A673 (cell line): Measurements from ENCODE around the gene KRTAP9-2. TPM values are rescaled to one million over a fixed set of nuclear protein-coding genes. Genes with fewer than 3 reads are reported as not detected.
"Not testable (repeated sequence)": the region's sequence is repeated elsewhere in the genome, so short reads cannot be mapped to it uniquely, and the experiment has no call there.

ENCODE experiments used
- Bru-seq: library from RNA; stranded (reverse); fragments of 400-500 nt; gene quantifications from one replicate; lab custom pipeline; 2021; lab: Mats Ljungman, UMichigan
- BruChase-seq, 2 experiments: library from RNA; stranded (reverse); fragments of 400-500 nt; gene quantifications; one replicate each; lab custom pipeline; 2021; lab: Mats Ljungman, UMichigan
- BruUV-seq: library from RNA; stranded (reverse); fragments of 400-500 nt; replicated peaks from 2 replicates; lab custom pipeline; 2021; lab: Mats Ljungman, UMichigan
- CTCF ChIA-PET: fragments of 300-600 bp; sonication (Branson Sonifier 250); formaldehyde crosslinking; loops from one replicate; lab custom pipeline; 2022; ENCODE audit warnings: antibody characterized with exemption; lab: Charles Lee
- POLR2A ChIA-PET: fragments of 300-600 bp; sonication (Branson Sonifier 250); formaldehyde crosslinking; loops from one replicate; lab custom pipeline; 2022; ENCODE audit warnings: antibody characterized with exemption; ENCODE audit not compliant: low non-redundant PET; lab: Charles Lee
- DNase-seq: peaks from one replicate; pipeline ENCODE4 v3.0.0-alpha.2; 2015; ENCODE audit warnings: low spot score
- H3K27ac ChIP-seq: fragments of 200-600 bp; sonication (generic); 2 replicates; pipeline ENCODE4 v1.5.1; 2016; ENCODE audit warnings: mixed run types, low read depth, mild to moderate bottlenecking, mixed read lengths, antibody characterized with exemption, low read length; ENCODE audit not compliant: poor library complexity, severe bottlenecking
- H3K27me3 ChIP-seq: fragments of 200-600 bp; sonication (generic); replicated peaks from 2 replicates; pipeline ENCODE4 v1.6.1; 2017; ENCODE audit warnings: mixed run types, low read depth, mild to moderate bottlenecking, mixed read lengths, antibody characterized with exemption, low read length; ENCODE audit not compliant: insufficient read depth, poor library complexity
- H3K36me3 ChIP-seq: fragments of 200-600 bp; sonication (generic); 2 replicates; pipeline ENCODE4 v1.6.1; 2016; ENCODE audit warnings: mixed run types, mild to moderate bottlenecking, mixed read lengths, antibody characterized with exemption, low read length; ENCODE audit not compliant: insufficient read depth, poor library complexity, severe bottlenecking
- H3K4me1 ChIP-seq: fragments of 200-600 bp; sonication (generic); 2 replicates; pipeline ENCODE4 v1.6.1; 2017; ENCODE audit warnings: mixed run types, mild to moderate bottlenecking, mixed read lengths, antibody characterized with exemption, low read length; ENCODE audit not compliant: insufficient read depth, poor library complexity, severe bottlenecking
- H3K4me3 ChIP-seq: fragments of 200-600 bp; sonication (generic); 2 replicates; pipeline ENCODE4 v1.5.1; 2016; ENCODE audit warnings: low read depth, mixed run types, mild to moderate bottlenecking, mixed read lengths, low read length; ENCODE audit not compliant: poor library complexity, severe bottlenecking
- H3K9me3 ChIP-seq: fragments of 200-600 bp; sonication (generic); 2 replicates; pipeline ENCODE4 v1.6.1; 2016; ENCODE audit warnings: mixed run types, low read depth, mild to moderate bottlenecking, mixed read lengths, antibody characterized with exemption, low read length; ENCODE audit not compliant: poor library complexity, severe bottlenecking
- EZH2 ChIP-seq: fragments of 200-600 bp; sonication (generic); IDR thresholded peaks from 2 replicates; pipeline ENCODE4 v1.6.1; 2017; ENCODE audit warnings: borderline replicate concordance, low read depth, mild to moderate bottlenecking, mixed read lengths, antibody characterized with exemption, low read length; ENCODE audit not compliant: poor library complexity, severe bottlenecking
- intact Hi-C: fragments of 100-400 bp; cut with micrococcal nuclease; formaldehyde crosslinking; loops from one replicate; pipeline ENCODE4 v1.10.0; 2022; ENCODE audit not compliant: unreplicated experiment
- long read RNA-seq: library from polyadenylated mRNA; stranded (forward); transcript quantifications from one replicate; pipeline ENCODE4 v2.0.0, GENCODE V29; 2022
- total RNA-seq: library from RNA; stranded (reverse); gene quantifications from 2 replicates; pipeline ENCODE4 v1.2.3, GENCODE V29; 2021
- TF ChIP-seq, protein P1 (sequence below): fragments of 300-800, 200-600 bp; sonication (generic); conservative IDR thresholded peaks from 2 replicates; pipeline ENCODE4 v1.5.1; 2017; ENCODE audit warnings: low read depth, mild to moderate bottlenecking, antibody characterized with exemption, low read length, moderate library complexity, mixed read lengths

The KRTAP9-2 gene, protein sequence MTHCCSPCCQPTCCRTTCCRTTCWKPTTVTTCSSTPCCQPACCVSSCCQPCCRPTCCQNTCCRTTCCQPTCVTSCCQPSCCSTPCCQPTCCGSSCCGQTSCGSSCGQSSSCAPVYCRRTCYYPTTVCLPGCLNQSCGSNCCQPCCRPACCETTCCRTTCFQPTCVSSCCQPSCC
- total RNA-seq, result not detected in 2 replicates
- not detected for Bru-seq, nascent RNA
- BruChase-seq, experiment 1, labeled RNA remaining after a 2-hour chase, result not detected
- not detected for BruChase-seq, experiment 2, labeled RNA remaining after a 6-hour chase
- long read RNA-seq, result 0 reads

DNA sequence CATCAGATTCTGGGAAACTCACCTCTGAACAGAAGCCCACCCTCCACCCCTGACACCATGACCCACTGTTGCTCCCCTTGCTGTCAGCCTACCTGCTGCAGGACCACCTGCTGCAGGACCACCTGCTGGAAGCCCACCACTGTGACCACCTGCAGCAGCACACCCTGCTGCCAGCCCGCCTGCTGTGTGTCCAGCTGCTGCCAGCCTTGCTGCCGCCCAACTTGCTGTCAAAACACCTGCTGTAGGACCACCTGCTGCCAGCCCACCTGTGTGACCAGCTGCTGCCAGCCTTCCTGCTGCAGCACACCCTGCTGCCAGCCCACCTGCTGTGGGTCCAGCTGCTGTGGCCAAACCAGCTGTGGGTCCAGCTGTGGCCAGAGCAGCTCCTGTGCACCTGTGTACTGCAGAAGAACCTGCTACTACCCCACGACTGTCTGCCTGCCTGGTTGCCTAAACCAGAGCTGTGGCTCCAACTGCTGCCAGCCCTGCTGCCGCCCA, at the start of gene KRTAP9-2:
KRTAP9-2 (plus strand) TSS at position 51 of the 498 bp plus-strand sequence; CDS start at position 58, 7 bp downstream.
- H3K36me3 ChIP-seq, H3K27ac ChIP-seq, DNase-seq, H3K27me3 ChIP-seq, H3K4me3 ChIP-seq, H3K9me3 ChIP-seq, intact Hi-C loops, CTCF ChIA-PET, POLR2A ChIA-PET, BruUV-seq, H3K4me1 ChIP-seq: not testable (repeated sequence)

DNA sequence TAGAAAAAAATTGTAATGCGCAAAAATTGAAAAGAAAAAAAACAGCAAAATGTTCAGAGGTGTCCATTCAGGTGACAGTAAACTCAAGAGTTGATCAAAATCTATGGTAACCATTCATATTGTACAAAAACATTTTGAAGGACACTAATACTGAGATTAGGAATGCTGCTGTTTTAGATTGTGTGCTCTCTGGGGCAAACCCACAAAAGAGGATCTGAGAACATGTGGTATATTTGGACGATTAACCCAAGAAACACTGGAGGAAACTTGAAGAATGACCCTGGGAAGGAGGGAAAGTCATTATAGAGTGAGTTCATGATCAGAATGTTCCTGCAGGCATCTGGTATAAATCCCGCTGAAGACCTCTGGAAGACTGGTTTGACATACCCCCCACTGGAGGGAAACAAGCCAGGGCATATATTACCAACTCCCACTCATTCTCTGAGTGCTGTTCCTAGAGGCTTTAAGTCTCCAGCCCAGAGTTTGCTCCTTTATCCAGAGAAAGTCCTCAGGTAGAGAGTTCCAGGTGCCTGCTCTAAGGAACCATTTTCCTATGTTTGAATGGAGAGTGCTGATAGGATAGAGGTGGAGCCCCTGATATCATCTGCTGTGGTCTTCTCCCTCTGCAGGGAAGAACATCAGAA, 49.6 kb upstream of the KRTAP9-2 start:
- H3K27ac ChIP-seq, result no peak overlapping the region
- H3K27me3 ChIP-seq, result no peaks in the 10 kb centered on the region
- no peaks in the 10 kb centered on the region for H3K4me1 ChIP-seq
- TF ChIP-seq, protein P1, sequence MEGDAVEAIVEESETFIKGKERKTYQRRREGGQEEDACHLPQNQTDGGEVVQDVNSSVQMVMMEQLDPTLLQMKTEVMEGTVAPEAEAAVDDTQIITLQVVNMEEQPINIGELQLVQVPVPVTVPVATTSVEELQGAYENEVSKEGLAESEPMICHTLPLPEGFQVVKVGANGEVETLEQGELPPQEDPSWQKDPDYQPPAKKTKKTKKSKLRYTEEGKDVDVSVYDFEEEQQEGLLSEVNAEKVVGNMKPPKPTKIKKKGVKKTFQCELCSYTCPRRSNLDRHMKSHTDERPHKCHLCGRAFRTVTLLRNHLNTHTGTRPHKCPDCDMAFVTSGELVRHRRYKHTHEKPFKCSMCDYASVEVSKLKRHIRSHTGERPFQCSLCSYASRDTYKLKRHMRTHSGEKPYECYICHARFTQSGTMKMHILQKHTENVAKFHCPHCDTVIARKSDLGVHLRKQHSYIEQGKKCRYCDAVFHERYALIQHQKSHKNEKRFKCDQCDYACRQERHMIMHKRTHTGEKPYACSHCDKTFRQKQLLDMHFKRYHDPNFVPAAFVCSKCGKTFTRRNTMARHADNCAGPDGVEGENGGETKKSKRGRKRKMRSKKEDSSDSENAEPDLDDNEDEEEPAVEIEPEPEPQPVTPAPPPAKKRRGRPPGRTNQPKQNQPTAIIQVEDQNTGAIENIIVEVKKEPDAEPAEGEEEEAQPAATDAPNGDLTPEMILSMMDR, result no peak
- POLR2A ChIA-PET, result no interaction called here
- CTCF ChIA-PET, result no interaction called here
- DNase-seq, result no peak
- no peaks in the 10 kb centered on the region for H3K36me3 ChIP-seq
- no peaks in the 10 kb centered on the region for H3K9me3 ChIP-seq
- intact Hi-C loops, result no loop called here
- no peak overlapping the region for H3K4me3 ChIP-seq
- BruUV-seq, result no TSS peak

DNA sequence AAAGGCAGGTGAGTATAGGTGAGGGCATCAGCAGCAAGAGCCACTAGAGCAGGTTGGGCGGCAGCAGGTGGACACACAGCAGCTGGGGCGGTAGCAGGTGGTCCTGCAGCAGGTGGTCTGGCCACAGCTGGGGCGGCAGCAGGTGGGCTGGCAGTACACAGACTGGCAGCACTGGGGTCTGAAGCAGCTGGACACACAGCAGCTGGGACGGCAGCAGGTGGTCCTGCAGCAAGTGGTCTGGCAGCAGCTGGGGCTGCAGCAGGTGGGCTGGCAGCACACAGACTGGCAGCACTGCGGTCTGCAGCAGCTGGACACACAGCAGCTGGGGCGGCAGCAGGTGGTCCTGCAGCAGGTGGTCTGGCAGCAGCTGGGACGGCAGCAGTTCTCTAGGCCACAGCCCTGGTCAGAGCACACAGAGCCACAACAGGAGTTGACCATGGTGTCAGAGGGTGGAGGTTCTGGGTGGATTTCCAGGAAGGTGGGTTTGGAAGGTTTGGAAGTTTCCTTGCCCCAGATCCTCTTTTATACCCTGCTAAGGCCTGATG, 48.6 kb upstream of the KRTAP9-2 start, which contains the start of gene KRTAP4-2:
KRTAP4-2 (minus strand) TSS at position 495 of the 545 bp plus-strand sequence; CDS start at position 438, 57 bp downstream.
- TF ChIP-seq EZH2, result no peak
- TF ChIP-seq, protein P1, result no peak
- DNase-seq, result no peak
- H3K27ac ChIP-seq, result no peak within 1 kb of the TSS
- BruUV-seq, result no TSS peak
- ChIA-PET CTCF (no interaction called here), POLR2A (no interaction called here)
- intact Hi-C loops, result no loop called here
- no peaks in the 10 kb centered on the region for H3K9me3 ChIP-seq
- no peak within 1 kb of the TSS for H3K4me3 ChIP-seq
- no peaks in the 10 kb centered on the region for H3K36me3 ChIP-seq
- no peaks in the 10 kb centered on the region for H3K27me3 ChIP-seq
- no peaks in the 10 kb centered on the region for H3K4me1 ChIP-seq
